Measurements from ENCODE around the gene CLIC5. TPM values are rescaled to one million over a fixed set of nuclear protein-coding genes. Genes with fewer than 3 reads are reported as not detected.

The CLIC5 gene
- total RNA-seq, 2 donors from 2014 or later: 2.2 to 2.6 TPM

DNA sequence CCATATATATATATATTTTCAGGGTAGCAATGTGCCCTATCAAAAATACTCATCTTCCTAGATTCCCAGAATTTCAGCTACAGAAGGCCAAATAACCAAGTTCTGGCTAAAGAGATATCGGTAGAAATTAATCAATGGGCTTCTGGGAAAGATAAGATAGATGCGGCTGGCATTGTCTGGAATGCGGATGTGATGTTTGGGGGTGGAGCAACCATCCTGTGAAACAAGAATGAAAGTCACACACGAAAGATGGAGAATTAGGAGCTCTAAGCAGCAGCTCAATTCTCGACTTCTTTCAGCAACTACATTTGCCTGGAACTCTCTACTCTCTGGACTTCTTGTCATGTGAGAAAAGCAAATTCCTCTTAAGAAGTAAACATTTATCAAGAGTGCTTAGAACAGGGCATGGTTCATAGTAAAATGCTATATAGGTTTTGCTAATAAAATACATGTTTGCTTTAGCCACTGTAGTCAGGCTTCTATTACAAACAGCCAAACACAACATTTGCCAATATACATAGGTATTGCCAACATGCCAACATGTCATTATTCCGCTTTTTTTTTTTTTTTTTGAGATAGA, 90.8 kb downstream of the CLIC5 start:
- Histone ChIP-seq H3K4me3 (no peak overlapping the region), H3K27ac (no peak overlapping the region), H3K9me3 (no peaks in the 10 kb centered on the region), H3K4me1 (ENCODE audit: control insufficient read depth in 1 of 2, low read depth in 2 of 2) (no peaks in the 10 kb centered on the region), H3K27me3 (replicated peaks; ENCODE audit: insufficient read depth) (no peaks in the 10 kb centered on the region), H3K36me3 (no peaks in the 10 kb centered on the region)
- DNase-seq (ENCODE audit: low spot score) (no peak), ATAC-seq (ENCODE audit: insufficient number of reproducible peaks, low FRiP score, low read depth) (no peak)
- TF ChIP-seq, protein P1, sequence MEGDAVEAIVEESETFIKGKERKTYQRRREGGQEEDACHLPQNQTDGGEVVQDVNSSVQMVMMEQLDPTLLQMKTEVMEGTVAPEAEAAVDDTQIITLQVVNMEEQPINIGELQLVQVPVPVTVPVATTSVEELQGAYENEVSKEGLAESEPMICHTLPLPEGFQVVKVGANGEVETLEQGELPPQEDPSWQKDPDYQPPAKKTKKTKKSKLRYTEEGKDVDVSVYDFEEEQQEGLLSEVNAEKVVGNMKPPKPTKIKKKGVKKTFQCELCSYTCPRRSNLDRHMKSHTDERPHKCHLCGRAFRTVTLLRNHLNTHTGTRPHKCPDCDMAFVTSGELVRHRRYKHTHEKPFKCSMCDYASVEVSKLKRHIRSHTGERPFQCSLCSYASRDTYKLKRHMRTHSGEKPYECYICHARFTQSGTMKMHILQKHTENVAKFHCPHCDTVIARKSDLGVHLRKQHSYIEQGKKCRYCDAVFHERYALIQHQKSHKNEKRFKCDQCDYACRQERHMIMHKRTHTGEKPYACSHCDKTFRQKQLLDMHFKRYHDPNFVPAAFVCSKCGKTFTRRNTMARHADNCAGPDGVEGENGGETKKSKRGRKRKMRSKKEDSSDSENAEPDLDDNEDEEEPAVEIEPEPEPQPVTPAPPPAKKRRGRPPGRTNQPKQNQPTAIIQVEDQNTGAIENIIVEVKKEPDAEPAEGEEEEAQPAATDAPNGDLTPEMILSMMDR (IDR thresholded peaks at IDR 0.05): no peak

DNA sequence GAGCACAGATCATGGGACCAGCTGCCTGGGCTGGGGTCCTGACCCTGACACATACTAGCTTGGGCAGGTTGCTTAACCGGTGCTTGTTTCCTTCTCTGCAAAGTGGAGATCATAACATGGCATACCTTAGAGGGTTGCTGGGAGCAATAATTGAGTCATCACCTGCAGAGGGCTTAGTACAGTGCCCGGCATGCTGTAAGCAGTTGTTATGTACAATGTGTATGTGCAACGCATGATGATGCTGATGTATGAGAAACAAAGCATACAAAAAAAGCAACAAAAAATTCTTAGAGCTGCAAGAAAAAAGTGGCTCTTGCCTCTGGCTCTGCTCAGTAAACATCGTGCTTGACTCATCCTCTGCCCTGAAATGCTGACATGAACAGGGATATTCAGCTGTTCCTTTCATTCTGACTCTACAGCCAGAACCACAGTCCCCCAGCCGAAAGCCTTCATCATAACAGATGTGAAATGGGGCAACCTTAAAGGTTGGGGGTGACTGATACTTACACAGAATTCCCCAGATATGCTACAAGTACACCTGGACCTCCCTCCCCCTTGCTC, 91.7 kb downstream of the CLIC5 start:
- no peaks in the 10 kb centered on the region for H3K36me3 ChIP-seq
- no peaks in the 10 kb centered on the region for H3K9me3 ChIP-seq
- H3K4me1 ChIP-seq (ENCODE audit: control insufficient read depth in 1 of 2, low read depth in 2 of 2): no peaks in the 10 kb centered on the region
- no peak overlapping the region for H3K27ac ChIP-seq
- ATAC-seq (ENCODE audit: insufficient number of reproducible peaks, low FRiP score, low read depth): no peak
- no peak for DNase-seq (ENCODE audit: low spot score)
- TF ChIP-seq, protein P1 (IDR thresholded peaks at IDR 0.05): no peak
- no peak overlapping the region for H3K4me3 ChIP-seq
- no peaks in the 10 kb centered on the region for H3K27me3 ChIP-seq (replicated peaks; ENCODE audit: insufficient read depth)

DNA sequence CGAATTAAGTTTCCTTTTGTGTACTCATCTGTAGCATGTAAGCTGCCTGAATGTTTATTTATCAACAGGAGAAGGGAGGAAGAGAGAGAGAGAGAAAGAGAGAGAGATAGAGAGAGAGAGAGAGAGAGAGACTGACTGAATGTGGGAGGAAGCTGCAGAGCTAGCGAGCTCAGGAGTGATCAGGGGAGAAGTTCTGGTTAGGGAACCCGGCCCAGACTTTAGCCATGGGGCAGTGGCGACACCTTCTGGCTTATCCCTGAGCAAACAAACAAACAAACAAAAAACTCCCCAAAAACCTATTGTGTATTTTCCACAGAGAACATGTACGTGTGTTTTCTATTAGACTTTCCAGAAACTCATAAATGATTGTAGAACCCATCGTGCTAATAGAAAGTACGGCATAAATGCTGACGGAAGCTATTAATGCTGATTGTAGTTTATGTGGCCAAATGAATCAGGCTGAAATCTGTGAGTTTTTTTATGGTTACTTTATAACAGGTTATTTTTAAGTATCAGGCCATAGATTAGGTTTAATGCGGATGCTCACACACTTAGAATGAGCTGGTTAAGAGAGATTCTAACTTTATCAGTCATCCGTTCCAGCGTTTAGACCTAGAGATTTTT, 92.8 kb downstream of the CLIC5 start:
- H3K9me3 ChIP-seq: no peaks in the 10 kb centered on the region
- TF ChIP-seq, protein P1 (IDR thresholded peaks at IDR 0.05): peak; percentile 10
- H3K36me3 ChIP-seq: no peaks in the 10 kb centered on the region
- DNase-seq (ENCODE audit: low spot score) (no peak), ATAC-seq (ENCODE audit: insufficient number of reproducible peaks, low FRiP score, low read depth) (no peak)
- H3K27ac ChIP-seq: no peak overlapping the region
- H3K4me1 ChIP-seq (ENCODE audit: control insufficient read depth in 1 of 2, low read depth in 2 of 2): no peaks in the 10 kb centered on the region
- no peaks in the 10 kb centered on the region for H3K27me3 ChIP-seq (replicated peaks; ENCODE audit: insufficient read depth)
- H3K4me3 ChIP-seq: no peak overlapping the region

- H3K27me3 ChIP-seq (replicated peaks; ENCODE audit: insufficient read depth): no peaks in the 10 kb centered on the region
- H3K4me1 ChIP-seq (ENCODE audit: control insufficient read depth in 1 of 2, low read depth in 2 of 2): no peaks in the 10 kb centered on the region
- no peak overlapping the region for H3K27ac ChIP-seq
- DNase-seq (ENCODE audit: low spot score) (no peak), ATAC-seq (ENCODE audit: insufficient number of reproducible peaks, low FRiP score, low read depth) (no peak)
- H3K4me3 ChIP-seq: no peak overlapping the region
- H3K9me3 ChIP-seq: no peaks in the 10 kb centered on the region
- TF ChIP-seq, protein P1 (IDR thresholded peaks at IDR 0.05): no peak
- H3K36me3 ChIP-seq: no peaks in the 10 kb centered on the region
These were observed 93.9 kb downstream of the CLIC5 start for GRCh38 chr6:45921691-45922281.

- no peak for DNase-seq (ENCODE audit: low spot score)
- no peaks in the 10 kb centered on the region for H3K36me3 ChIP-seq
- no peak overlapping the region for H3K4me3 ChIP-seq
- TF ChIP-seq, protein P1 (IDR thresholded peaks at IDR 0.05): no peak
- no peaks in the 10 kb centered on the region for H3K4me1 ChIP-seq (ENCODE audit: control insufficient read depth in 1 of 2, low read depth in 2 of 2)
- ATAC-seq (ENCODE audit: insufficient number of reproducible peaks, low FRiP score, low read depth): no peak
- no peaks in the 10 kb centered on the region for H3K27me3 ChIP-seq (replicated peaks; ENCODE audit: insufficient read depth)
- no peaks in the 10 kb centered on the region for H3K9me3 ChIP-seq
- H3K27ac ChIP-seq: no peak overlapping the region
These were observed 94.7 kb downstream of the CLIC5 start for GRCh38 chr6:45920819-45921511.

Data from thoracic aorta (tissue), 2 donors.